ENCODE measurements around the gene DSE.

The DSE gene

DNA sequence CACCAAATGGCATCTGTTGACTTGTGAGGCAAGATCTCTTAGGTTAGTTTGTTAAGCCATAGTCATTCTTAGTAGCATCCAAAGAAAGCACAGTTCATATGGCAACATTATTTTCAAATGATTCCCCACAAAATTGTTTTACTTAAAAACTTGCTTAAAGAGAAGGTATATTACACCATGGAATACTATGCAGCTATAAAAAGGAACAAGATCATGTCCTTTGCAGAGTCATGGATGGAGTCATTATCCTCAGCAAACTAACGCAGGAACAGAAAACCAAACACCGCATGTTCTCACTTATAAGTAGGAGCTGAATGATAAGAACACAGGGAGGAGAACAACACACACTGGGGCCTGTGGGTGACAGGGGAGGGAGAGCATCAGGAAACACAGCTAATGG lies 10.9 kb upstream of the DSE start:
- no peak for DNase-seq (ENCODE audit: low read depth, low spot score)

- DNase-seq (ENCODE audit: low read depth, low spot score), result no peak
Measured at GRCh38 chr6:116362276-116362675, 8.5 kb upstream of the DSE start.

DNA sequence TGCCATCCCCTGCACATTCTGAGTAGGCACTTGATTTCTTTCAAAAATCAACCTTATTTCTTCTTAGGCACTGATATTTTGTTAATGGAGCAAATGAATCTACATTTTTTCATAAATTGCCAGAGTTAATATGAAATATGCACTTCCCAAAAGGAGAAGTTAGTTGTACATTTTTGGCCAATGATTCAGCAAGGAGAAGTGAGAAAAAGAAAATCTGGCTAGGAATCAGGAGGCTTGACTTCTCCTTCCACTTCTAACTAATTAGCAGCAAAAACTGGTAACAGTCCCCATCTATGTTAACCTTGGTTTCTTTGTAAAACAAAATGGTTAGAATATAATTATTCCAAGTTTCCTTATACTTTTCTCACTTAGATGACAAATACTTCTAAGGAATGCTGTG lies 7.0 kb upstream of the DSE start:
- DNase-seq (ENCODE audit: low read depth, low spot score), result no peak

DNA sequence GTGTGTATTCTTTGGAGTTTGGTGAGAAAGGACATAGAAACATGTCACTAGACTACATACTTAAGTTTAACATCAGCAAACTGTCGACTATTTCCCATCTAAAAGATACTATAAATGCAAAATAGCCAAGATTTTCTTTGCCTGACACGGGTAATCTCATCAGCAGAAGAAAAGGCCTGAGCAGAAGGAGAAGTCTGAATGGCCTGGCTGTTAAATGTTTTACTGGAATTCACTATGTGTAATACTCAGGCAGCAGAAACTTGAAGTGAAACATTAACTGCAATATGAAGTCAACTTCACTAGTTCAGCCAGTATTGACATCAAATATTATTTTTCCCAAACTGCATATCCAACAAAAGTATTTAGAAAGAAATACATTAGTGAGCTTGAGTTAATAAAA lies 6.4 kb upstream of the DSE start:
- no peak for DNase-seq (ENCODE audit: low read depth, low spot score)

DNA sequence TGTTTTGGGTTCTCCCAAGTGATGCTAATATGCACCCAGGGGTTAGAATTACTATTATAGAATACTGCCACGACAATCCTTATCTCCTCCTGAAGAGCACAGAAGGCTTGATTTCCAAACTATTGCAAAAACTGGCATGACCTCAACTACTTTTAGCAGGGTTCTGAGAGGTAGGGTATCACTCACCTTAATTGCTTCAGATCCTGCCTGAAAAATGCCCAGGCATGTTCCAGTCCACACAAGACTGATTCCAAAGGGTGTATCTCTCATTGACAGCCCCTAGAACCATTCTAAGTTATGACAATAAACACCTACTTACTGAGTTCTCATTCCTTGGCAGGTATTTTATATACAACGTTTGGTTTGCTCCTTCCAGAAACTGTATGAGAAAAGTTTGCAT lies 5.0 kb upstream of the DSE start:
- no peak for DNase-seq (ENCODE audit: low read depth, low spot score)

DNA sequence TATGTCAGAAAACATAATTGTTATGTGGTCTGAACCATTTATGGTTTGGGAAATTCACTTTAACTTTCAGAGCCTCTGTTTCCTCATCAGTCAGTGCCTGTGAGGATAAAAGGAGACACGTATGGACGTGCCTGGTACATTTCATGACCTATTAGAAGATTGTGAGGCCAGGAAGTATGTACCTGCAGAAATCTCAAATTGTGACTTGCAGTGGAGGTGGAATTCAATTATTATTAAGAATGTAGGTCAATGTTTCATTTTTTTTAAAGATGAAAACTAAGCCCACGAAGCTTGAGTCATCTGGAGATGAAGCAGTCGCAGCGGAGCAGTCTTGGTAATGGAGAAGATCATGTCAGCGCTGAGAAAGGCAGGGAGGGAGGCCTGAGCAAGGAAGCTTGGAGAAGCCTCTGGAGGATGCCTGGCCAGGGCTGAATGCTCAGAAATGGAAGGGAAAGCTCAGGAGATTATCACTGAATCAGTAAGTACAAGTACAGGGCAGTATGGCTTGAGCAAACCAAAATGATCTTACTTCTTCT lies 3.9 kb upstream of the DSE start:
- DNase-seq (ENCODE audit: low read depth, low spot score), result no peak

DNA sequence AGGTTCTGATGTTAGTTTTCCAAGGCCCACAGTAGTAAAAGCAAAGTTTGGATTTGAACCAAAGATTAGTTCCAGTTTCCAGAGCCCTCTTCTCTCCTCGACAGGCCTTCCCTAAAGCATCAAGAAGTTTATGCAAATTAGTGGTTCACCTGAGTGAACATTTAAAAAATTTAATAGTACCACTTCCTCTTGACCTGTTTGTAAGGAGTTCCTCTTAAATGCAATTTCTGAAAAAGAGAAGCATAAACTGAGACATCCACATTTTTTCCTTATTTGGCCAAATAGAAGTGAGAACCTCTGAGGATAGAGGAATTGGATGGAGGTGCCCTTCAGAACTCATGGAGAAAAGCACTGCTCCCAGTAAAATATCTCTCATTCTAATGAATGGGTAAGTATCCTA lies 1.2 kb upstream of the DSE start:
- DNase-seq (ENCODE audit: low read depth, low spot score), result no peak

DNA sequence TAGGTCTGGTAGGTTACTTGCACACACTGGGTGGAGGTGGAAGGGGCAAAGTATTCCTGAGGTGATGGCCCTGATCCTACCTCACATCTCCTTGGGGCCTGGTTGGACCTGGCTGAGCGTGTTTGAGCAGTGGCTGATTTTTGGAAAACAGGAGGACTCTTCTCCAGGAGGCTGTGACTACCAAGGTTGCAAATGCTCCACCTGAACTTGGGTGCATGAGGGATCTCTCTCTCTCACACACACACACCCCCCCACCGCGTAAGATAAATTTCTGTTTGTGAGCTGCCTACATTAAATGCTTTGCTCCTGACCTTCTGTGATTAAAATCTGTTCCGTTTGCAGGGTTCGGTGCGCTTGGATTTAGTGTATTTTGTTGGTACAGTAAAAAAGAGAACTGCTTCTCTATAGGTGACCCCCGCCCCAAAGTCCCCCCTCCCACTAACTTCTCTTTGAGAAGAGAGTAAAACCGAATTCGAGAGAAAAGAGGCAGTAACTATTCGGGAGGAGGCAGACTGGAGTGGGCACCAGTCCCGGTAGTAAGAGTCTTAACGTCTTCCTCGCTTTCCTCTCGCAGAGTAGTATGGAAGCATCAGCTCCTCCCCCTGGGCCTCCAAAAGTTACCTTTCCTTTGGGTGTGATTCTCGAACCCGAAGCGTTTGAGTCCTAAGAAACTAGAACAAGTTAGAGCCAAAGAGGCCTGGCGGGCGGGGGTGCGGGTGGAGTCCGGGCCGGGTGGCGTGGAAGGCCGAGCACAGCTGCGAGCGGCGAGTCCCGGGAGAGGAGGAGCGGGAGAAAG lies 585 bp upstream of the DSE start:
- DNase-seq (ENCODE audit: low read depth, low spot score), result peak; percentile 32

GRCh38 chr6:116371120-116371917 lies 572 bp downstream of the DSE start:
- peak; percentile 65 for DNase-seq (ENCODE audit: low read depth, low spot score)

GRCh38 chr6:116371918-116372209 lies 1.1 kb downstream of the DSE start:
- DNase-seq (ENCODE audit: low read depth, low spot score), result no peak

GRCh38 chr6:116373300-116373699 lies 2.6 kb downstream of the DSE start:
- no peak for DNase-seq (ENCODE audit: low read depth, low spot score)

- no peak for DNase-seq (ENCODE audit: low read depth, low spot score)
Measured at GRCh38 chr6:116373940-116374339, 3.2 kb downstream of the DSE start.

DNA sequence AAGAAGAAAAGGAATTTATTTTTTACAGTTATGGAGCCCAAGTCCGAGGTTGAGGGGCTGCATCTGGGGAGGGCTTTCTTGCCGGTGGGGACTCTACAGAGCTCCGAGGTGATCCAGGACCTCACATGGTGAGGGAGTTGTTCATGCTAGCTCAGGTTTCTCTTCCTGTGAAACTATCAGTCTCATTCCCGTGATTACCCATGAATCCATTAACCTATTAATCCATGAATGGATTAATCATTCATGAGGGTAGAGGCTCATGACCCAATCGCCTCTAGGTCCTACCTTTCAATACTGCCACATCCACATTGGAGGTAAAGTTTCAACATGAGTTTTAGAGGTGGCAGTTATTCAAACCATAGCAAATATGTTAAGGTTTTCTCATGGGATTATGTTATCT lies 3.8 kb downstream of the DSE start:
- no peak for DNase-seq (ENCODE audit: low read depth, low spot score)

- DNase-seq (ENCODE audit: low read depth, low spot score), result no peak
Measured at GRCh38 chr6:116375262-116375661, 4.5 kb downstream of the DSE start.

DNA sequence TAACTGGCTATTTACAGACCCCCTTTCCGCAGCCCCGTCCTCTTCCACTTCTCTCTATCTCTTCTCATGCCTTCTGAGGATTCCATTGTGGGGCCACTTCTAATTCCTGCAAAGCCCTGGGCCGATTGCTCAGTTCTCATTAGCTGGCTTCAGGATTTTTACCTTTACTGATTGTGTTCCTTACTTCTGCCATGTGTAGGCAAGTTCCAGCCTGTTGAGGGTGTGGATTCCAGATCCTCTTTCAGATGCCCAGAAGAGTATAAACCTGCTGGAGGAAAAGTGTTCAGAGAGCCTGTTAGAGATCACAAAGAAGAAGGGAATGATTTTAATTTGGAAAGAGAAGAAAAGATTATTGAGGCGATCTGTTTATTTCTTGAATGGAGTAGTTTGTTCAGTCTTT lies 5.4 kb downstream of the DSE start:
- DNase-seq (ENCODE audit: low read depth, low spot score), result no peak

DNA sequence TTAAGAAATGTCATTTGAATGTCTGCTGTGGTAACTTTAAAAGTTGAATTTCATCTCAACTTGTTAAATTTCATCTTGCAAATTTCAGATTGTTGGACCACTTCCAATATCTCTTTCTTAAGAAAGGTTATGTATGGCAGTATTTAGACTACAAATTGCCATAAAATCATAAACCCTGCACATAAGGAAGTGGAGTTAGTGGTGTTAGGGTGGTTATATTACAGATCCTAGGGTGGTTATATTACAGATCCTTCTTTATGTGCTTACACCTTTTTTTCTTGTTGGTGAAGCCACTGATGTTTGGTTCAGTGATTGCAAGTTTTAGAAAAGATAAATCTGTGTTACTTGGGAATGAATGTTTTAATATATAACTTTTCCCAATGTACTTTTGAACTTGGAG lies 9.0 kb downstream of the DSE start:
- DNase-seq (ENCODE audit: low read depth, low spot score), result no peak

GRCh38 chr6:116380346-116380745 lies 9.6 kb downstream of the DSE start:
- DNase-seq (ENCODE audit: low read depth, low spot score), result no peak

- no peak for DNase-seq (ENCODE audit: low read depth, low spot score)
Measured at GRCh38 chr6:116381000-116381399, 10.3 kb downstream of the DSE start.

DNA sequence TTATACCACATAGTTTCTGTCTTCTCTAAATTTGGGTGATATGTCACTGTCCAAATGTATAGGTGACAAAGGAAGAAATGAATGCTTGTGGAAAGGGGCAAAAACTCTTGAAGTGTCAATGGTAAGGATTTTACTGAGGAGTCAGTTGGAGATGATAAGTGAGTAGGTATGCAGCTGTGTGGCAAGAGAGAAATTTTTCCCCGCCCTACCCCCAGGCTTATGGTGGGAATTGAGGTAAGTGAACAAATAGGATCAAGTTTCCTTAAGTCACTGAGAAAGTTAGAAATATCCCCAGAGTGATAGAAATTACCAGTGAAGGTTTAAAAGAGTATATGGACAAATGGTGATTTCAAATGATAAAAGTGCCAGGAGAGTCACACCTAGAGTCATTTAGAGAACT lies 11.8 kb downstream of the DSE start:
- no peak for DNase-seq (ENCODE audit: low read depth, low spot score)

DNA sequence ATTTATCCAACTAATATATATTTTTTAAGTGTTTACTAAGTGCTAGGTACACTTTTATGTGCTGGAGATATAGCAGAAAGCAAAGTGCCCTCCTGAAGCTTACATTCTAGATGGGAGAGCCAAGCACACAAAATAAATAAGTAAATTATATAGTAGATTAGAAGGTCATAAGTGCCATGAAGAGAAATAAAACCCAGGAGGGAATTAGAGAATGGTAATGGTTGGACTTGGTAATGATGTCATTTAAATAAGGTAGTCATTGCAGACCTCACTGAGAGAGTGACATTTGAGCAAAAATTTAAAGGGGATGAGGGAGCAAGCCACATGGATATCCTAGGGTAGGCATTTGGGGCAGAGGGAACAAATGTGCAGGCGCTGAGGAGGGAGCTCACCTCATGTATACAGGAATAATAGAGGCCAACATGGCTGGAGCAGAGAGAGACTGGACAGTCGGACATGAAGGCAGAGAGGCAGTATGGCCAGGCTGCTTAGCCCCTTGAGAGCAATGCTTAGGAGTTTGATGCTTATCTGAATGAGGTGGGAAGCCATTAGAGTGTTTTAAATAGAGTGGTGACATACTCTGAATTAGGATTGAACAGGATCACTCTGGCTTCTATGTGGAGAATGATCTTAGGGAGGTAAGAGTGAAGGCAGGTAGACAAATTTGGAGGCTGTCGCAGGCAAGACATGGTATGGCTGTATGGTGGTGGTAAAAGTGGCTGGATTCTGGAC lies 14.1 kb downstream of the DSE start:
- DNase-seq (ENCODE audit: low read depth, low spot score), result no peak

GRCh38 chr6:116385459-116385802 lies 14.7 kb downstream of the DSE start:
- DNase-seq (ENCODE audit: low read depth, low spot score), result no peak

DNA sequence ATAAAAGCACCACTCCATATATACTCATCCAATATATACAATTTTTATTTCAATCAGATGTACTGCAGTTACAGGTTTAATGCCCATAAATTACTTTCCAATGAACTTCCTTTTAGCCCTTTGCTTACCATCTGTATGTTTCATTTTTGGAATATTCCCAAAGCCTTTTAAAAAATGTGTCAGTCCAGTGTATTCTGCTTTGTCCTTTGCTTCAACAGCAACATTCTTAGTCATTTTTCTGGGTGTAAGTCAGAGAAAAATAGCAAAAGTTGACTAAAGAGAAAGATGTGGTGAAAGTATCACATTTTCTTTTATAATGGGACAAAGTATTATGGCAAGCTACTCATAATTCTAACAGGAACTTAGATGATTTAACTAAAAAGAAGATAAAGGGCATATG lies 15.2 kb downstream of the DSE start:
- DNase-seq (ENCODE audit: low read depth, low spot score), result no peak
